HCT116 (cell line): ENCODE results near the gene HIP1.

ENCODE experiments used
- CEBPB ChIP-seq: IDR thresholded peaks from 2 replicates; pipeline ENCODE4 v1.6.1; 2012; ENCODE audit warnings: low read depth
- EGR1 ChIP-seq: IDR thresholded peaks from 2 replicates; pipeline ENCODE4 v1.6.1; 2012; ENCODE audit warnings: low read depth
- EZH2phosphoT487 ChIP-seq: fragments of 200-600 bp; IDR thresholded peaks from 2 replicates; pipeline ENCODE4 v1.6.1; 2018; ENCODE audit warnings: antibody characterized with exemption, borderline replicate concordance
- POLR2A ChIP-seq: IDR thresholded peaks from 2 replicates; pipeline ENCODE4 v1.7.0; 2011; ENCODE audit warnings: borderline replicate concordance; ENCODE audit not compliant: insufficient read depth, insufficient read length; ENCODE audit errors: extremely low read depth
- POLR2AphosphoS5 ChIP-seq: IDR thresholded peaks from 2 replicates; pipeline ENCODE4 v1.6.1; 2011; ENCODE audit warnings: mild to moderate bottlenecking, low read depth, low read length, moderate library complexity
- TCF7L2 ChIP-seq: IDR thresholded peaks from 2 replicates; pipeline ENCODE4 v1.7.0; 2011; ENCODE audit warnings: borderline replicate concordance, inconsistent platforms; ENCODE audit not compliant: insufficient read depth, insufficient read length; ENCODE audit errors: extremely low read depth
- YY1 ChIP-seq: IDR thresholded peaks from 2 replicates; pipeline ENCODE4 v1.6.1; 2011; ENCODE audit warnings: low read length, low read depth, moderate library complexity, mild to moderate bottlenecking; ENCODE audit not compliant: insufficient replicate concordance; ENCODE audit errors: extremely low read depth
- ZFX ChIP-seq: fragments of 450-650 bp; IDR thresholded peaks from 2 replicates; pipeline ENCODE4 v1.6.1; 2017
- TF ChIP-seq, protein P1 (sequence below), 3 experiments: fragments of 200-600 bp in 1 of 3; sonication (generic) in 1 of 3; IDR thresholded peaks in 2 of 3; conservative IDR thresholded peaks in 1 of 3; 2 replicates each; pipeline ENCODE4 v1.5.1; 2012 to 2017; ENCODE audit warnings: low read depth in 2 of 3, low read length in 2 of 3, antibody characterized with exemption in 1 of 3, borderline replicate concordance in 1 of 3, control low read depth in 1 of 3, mild to moderate bottlenecking in 1 of 3, mixed read lengths in 1 of 3, mixed run types in 1 of 3, moderate library complexity in 1 of 3; ENCODE audit not compliant: insufficient read depth in 1 of 3
- TF ChIP-seq, protein P2 (sequence below): IDR thresholded peaks from 2 replicates; pipeline ENCODE4 v1.6.1; 2012

DNA sequence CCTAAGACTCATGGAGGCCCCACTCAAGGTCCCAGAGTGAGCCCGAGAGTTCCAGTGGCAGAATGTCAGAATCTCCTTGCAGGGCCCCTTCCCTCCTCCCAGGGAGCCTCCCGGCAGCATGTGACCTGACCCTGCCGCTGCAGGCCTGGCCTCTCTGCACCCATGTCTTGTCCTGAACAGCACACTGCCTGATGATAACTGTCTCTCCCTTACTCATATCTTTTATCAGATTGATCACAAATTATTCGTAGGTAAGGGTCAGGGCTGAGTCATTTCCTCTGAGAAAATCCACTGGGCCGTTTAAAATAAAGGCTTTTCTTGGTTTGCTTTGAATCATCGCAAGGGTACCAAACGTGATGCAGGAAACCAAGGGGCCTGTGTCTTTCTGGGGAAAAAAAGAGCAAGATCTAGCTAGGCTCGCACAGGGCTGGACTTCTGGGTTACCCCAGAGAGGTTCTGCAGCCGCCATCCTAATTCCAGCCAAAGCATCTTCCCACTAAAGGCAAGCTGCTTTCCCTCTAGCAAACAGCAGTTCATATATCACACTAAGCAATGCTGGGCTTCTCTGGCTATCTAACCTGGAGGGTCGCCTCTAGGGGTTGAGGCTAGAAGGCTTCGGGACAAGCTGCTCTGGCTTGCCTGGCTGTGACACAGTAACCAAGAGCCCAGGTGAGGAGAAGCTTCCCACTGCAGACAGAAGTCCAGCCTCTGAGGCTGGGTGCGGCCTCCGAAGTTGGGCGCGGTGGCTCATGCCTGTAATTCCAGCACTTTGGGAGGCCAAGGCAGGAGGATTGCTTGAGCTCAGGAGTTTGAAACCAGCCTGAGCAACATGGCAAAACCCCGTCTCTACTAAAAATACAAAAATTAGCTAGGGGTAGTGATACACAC is 141.8 kb downstream of the HIP1 start:
- TF ChIP-seq, protein P1, sequence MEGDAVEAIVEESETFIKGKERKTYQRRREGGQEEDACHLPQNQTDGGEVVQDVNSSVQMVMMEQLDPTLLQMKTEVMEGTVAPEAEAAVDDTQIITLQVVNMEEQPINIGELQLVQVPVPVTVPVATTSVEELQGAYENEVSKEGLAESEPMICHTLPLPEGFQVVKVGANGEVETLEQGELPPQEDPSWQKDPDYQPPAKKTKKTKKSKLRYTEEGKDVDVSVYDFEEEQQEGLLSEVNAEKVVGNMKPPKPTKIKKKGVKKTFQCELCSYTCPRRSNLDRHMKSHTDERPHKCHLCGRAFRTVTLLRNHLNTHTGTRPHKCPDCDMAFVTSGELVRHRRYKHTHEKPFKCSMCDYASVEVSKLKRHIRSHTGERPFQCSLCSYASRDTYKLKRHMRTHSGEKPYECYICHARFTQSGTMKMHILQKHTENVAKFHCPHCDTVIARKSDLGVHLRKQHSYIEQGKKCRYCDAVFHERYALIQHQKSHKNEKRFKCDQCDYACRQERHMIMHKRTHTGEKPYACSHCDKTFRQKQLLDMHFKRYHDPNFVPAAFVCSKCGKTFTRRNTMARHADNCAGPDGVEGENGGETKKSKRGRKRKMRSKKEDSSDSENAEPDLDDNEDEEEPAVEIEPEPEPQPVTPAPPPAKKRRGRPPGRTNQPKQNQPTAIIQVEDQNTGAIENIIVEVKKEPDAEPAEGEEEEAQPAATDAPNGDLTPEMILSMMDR (IDR thresholded peaks at IDR 0.05 in 2 of 3, conservative IDR thresholded peaks at IDR 0.05 in 1 of 3; ENCODE audit: borderline replicate concordance in 1 of 3, insufficient read depth in 1 of 3, low read depth in 2 of 3, low read length in 2 of 3) = no peak
- TF ChIP-seq POLR2AphosphoS5 (no peak), CEBPB (no peak), POLR2A (no peak), YY1 (no peak), TCF7L2 (no peak), EGR1 (no peak), EZH2phosphoT487 (no peak), ZFX (no peak)
- TF ChIP-seq, protein P2, sequence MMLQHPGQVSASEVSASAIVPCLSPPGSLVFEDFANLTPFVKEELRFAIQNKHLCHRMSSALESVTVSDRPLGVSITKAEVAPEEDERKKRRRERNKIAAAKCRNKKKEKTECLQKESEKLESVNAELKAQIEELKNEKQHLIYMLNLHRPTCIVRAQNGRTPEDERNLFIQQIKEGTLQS = no peak
